Osteocyte (in vitro differentiated cells): ENCODE measurements around the gene SSBP3. TPM values are rescaled to one million over a fixed set of nuclear protein-coding genes. Genes with fewer than 3 reads are reported as not detected.
"Not testable (repeated sequence)": the region's sequence is repeated elsewhere in the genome, so short reads cannot be mapped to it uniquely, and the experiment has no call there.

Experiments
- DNase-seq: peaks from one replicate; pipeline ENCODE4 v3.0.0; 2021; ENCODE audit warnings: mixed read lengths; ENCODE audit not compliant: unreplicated experiment; ENCODE audit errors: extremely low spot score
- H3K27ac Mint-ChIP-seq: one replicate; pipeline ENCODE4 v1.8.0; 2021; ENCODE audit warnings: mild to moderate bottlenecking, mixed read lengths; ENCODE audit not compliant: unreplicated experiment
- H3K27me3 Mint-ChIP-seq: one replicate; pipeline ENCODE4 v1.8.0; 2021; ENCODE audit warnings: mixed read lengths; ENCODE audit not compliant: unreplicated experiment
- H3K36me3 Mint-ChIP-seq: one replicate; pipeline ENCODE4 v1.8.0; 2021; ENCODE audit warnings: mixed read lengths; ENCODE audit not compliant: unreplicated experiment
- H3K4me1 Mint-ChIP-seq: one replicate; pipeline ENCODE4 v1.8.0; 2021; ENCODE audit warnings: mixed read lengths; ENCODE audit not compliant: unreplicated experiment
- H3K4me3 Mint-ChIP-seq: one replicate; pipeline ENCODE4 v1.8.0; 2021; ENCODE audit warnings: mild to moderate bottlenecking, moderate library complexity, mixed read lengths; ENCODE audit not compliant: unreplicated experiment
- H3K9me3 Mint-ChIP-seq: one replicate; pipeline ENCODE4 v1.8.0; 2021; ENCODE audit warnings: mixed read lengths; ENCODE audit not compliant: unreplicated experiment
- total RNA-seq: library from RNA; stranded (reverse); gene quantifications from 2 replicates; pipeline ENCODE4 v1.2.1, GENCODE V29; 2021
- TF ChIP-seq, protein P1 (sequence below): fragments of 200-600 bp; sonication (generic); IDR thresholded peaks from 2 replicates; pipeline ENCODE4 v1.5.0; 2021; ENCODE audit warnings: antibody characterized with exemption, mild to moderate bottlenecking, moderate library complexity

The SSBP3 gene
- total RNA-seq, 1 donor from 2014 or later: 56.4 TPM

DNA sequence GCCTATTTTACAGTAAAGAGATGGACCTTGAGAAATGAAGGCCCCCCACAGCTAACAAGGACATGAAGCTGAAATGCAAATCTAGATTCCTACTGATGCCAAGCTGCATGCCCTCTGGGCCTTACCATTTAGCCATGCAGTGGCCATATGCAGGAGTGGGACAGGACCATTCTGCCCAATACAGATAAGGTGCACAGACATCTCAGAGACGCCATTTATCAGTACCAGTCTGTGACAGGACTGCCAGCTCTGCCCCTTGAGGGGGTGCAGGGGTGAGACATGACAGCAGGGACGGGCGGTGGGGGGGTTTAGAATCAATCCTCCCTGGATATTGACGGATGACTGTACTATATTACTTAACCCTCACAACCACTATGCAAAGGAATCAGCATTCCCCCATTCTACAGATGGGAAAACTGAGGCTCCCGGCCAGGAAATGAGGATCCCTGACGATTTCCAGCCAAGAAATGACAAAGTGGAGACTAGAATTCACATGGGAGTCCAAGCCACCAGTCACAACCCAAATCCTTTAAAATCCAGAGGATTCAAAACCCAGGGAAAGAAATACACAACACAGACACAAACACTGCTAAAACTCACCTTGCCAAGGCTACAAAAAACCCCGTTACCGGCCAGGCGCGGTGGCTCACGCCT lies 10.8 kb downstream of the SSBP3 start:
- Mint-ChIP-seq H3K27me3 (no peaks in the 10 kb centered on the region), H3K4me1 (peaks cover 16% of the 10 kb centered on the region), H3K27ac (no peak overlapping the region), H3K4me3 (no peak overlapping the region), H3K36me3 (peaks cover 42% of the 10 kb centered on the region), H3K9me3 (no peaks in the 10 kb centered on the region)
- no peak for DNase-seq
- TF ChIP-seq, protein P1, sequence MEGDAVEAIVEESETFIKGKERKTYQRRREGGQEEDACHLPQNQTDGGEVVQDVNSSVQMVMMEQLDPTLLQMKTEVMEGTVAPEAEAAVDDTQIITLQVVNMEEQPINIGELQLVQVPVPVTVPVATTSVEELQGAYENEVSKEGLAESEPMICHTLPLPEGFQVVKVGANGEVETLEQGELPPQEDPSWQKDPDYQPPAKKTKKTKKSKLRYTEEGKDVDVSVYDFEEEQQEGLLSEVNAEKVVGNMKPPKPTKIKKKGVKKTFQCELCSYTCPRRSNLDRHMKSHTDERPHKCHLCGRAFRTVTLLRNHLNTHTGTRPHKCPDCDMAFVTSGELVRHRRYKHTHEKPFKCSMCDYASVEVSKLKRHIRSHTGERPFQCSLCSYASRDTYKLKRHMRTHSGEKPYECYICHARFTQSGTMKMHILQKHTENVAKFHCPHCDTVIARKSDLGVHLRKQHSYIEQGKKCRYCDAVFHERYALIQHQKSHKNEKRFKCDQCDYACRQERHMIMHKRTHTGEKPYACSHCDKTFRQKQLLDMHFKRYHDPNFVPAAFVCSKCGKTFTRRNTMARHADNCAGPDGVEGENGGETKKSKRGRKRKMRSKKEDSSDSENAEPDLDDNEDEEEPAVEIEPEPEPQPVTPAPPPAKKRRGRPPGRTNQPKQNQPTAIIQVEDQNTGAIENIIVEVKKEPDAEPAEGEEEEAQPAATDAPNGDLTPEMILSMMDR: no peak

DNA sequence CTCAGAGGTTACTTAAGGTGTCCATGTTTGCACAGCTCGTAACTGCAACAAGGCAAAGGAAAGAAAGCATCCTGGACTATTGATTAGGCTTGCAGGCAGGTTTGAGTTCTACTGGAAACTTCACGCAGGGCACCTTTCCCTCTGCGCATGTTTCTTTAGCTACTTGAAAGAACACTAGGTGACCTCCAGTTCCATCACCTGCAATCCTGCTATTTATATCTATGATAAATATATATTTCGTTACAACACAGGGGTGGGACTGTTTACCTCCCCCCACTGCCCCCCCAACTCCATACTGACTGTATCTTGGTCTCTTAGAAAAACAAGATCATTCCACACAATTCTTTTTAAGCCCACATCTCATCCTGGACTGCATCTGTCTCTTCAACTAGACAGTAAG lies 12.1 kb downstream of the SSBP3 start:
- Mint-ChIP-seq H3K36me3 (peaks cover 38% of the 10 kb centered on the region), H3K4me1 (peaks cover 16% of the 10 kb centered on the region)

DNA sequence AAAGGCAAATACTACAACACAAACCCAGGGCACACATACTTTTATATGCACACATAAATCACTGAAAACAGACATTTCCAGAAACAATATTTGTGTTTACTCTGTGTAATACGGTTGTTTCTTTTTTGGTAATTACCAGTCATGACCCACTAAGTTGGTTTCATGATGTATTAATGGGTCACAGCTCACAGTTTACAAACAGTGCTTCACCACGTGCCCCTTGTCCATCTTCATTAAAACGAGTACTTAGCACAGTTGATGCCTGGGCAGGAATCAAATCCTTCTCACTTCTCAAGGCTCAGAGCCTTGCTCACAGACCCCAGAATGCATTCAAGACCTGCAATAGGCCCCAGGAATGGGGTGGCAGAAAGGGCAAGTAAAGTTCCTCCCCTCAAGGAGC lies 13.8 kb downstream of the SSBP3 start:
- Mint-ChIP-seq H3K4me3 (no peak overlapping the region), H3K4me1 (peaks cover 10% of the 10 kb centered on the region), H3K36me3 (peaks cover 36% of the 10 kb centered on the region), H3K9me3 (no peaks in the 10 kb centered on the region), H3K27ac (no peak overlapping the region), H3K27me3 (no peaks in the 10 kb centered on the region)
- TF ChIP-seq, protein P1: no peak
- DNase-seq: no peak

More for the DNA sequence above, 12.1 kb downstream of the SSBP3 start:
- Mint-ChIP-seq H3K27me3 (no peaks in the 10 kb centered on the region), H3K4me3 (no peak overlapping the region), H3K27ac (no peak overlapping the region), H3K9me3 (no peaks in the 10 kb centered on the region)
- DNase-seq: no peak
- TF ChIP-seq, protein P1: no peak

GRCh38 chr1:54391450-54392209 lies 14.6 kb downstream of the SSBP3 start:
- H3K4me3 Mint-ChIP-seq: no peak overlapping the region
- peaks cover 39% of the 10 kb centered on the region for H3K36me3 Mint-ChIP-seq
- DNase-seq: no peak
- TF ChIP-seq, protein P1: no peak
- no peaks in the 10 kb centered on the region for H3K27me3 Mint-ChIP-seq
- H3K9me3 Mint-ChIP-seq: no peaks in the 10 kb centered on the region
- peaks cover 4% of the 10 kb centered on the region for H3K4me1 Mint-ChIP-seq
- H3K27ac Mint-ChIP-seq: no peak overlapping the region

- TF ChIP-seq, protein P1: no peak
- Mint-ChIP-seq H3K36me3 (peaks cover 36% of the 10 kb centered on the region), H3K4me3 (no peak overlapping the region), H3K27me3 (no peaks in the 10 kb centered on the region), H3K4me1 (no peaks in the 10 kb centered on the region), H3K9me3 (no peaks in the 10 kb centered on the region), H3K27ac (no peak overlapping the region)
- no peak for DNase-seq
Measured at GRCh38 chr1:54390655-54391054, 15.5 kb downstream of the SSBP3 start.

DNA sequence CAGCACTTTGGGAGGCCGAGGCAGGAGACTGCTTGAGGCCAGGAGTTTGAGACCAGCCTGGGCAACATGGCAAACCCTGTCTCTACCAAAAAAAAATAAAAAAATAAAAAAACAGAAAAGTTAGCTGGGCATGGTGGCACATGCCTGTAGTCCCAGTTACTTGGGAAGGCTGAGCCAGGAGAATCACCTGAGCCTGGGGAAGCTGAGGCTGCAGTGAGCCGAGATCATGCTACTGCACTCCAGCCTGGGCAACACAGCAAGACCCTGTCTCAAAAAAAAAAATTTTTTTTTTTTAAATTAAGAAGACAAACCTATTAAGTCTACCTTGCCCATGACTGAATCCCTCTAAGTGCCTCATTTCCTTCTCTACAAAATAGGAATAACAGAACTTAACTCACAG lies 16.6 kb downstream of the SSBP3 start:
- not testable (repeated sequence) for H3K9me3 Mint-ChIP-seq, H3K4me1 Mint-ChIP-seq, H3K27ac Mint-ChIP-seq, H3K4me3 Mint-ChIP-seq, H3K27me3 Mint-ChIP-seq, DNase-seq
- peaks cover 36% of the 10 kb centered on the region for H3K36me3 Mint-ChIP-seq
